ENCODE data around the gene NPTXR. TPM values are rescaled to one million over a fixed set of nuclear protein-coding genes. Genes with fewer than 3 reads are reported as not detected.
A peak's percentile ranks its signal among the peaks of the same experiment; 100 is the strongest.

NPTXR gene
- total RNA-seq, 4 donors from 2014 or later, result 7.5 to 12.3 (median 8.4) TPM

GRCh38 chr22:38866024-38866398 is 22.2 kb upstream of the NPTXR start:
- WGBS, 2 donors, result 78 to 84% methylated on average over 7 to 15 of the region's 15 CpGs
- no peak for DNase-seq (ENCODE audit: low spot score in 2 of 2)
- Histone ChIP-seq H3K4me3 (no peak overlapping the region), H3K4me1 (peaks cover 0 to 97% (median 56%) of the 10 kb centered on the region in 4 donors), H3K9me3 (no peaks in the 10 kb centered on the region), H3K27ac (peak overlapping the region in 2 of 4 donors; percentile 86 to 90), H3K36me3 (peaks cover 0 to 37% (median 15%) of the 10 kb centered on the region in 3 donors), H3K27me3 (no peaks in the 10 kb centered on the region)
- TF ChIP-seq CTCF (IDR thresholded peaks at IDR 0.05), result no peak
- no peak for TF ChIP-seq EP300 (IDR thresholded peaks at IDR 0.05)
- TF ChIP-seq POLR2A (IDR thresholded peaks at IDR 0.05), result no peak

GRCh38 chr22:38865201-38866023 is 21.6 kb upstream of the NPTXR start:
- H3K4me3 ChIP-seq, result no peak overlapping the region
- H3K36me3 ChIP-seq, result peaks cover 0 to 37% (median 15%) of the 10 kb centered on the region in 3 donors
- no peak for DNase-seq (ENCODE audit: low spot score in 2 of 2)
- no peaks in the 10 kb centered on the region for H3K9me3 ChIP-seq
- peak overlapping the region; percentile 41 to 90 (median 78) for H3K27ac ChIP-seq
- WGBS, 2 donors, result 72 to 76% methylated on average over 6 to 18 of the region's 20 CpGs
- TF ChIP-seq POLR2A (IDR thresholded peaks at IDR 0.05) (no peak), EP300 (IDR thresholded peaks at IDR 0.05) (no peak), CTCF (IDR thresholded peaks at IDR 0.05) (no peak)
- H3K4me1 ChIP-seq, result peaks cover 0 to 97% (median 50%) of the 10 kb centered on the region in 4 donors
- no peaks in the 10 kb centered on the region for H3K27me3 ChIP-seq

GRCh38 chr22:38864361-38865191 is 20.7 kb upstream of the NPTXR start:
- Histone ChIP-seq H3K4me3 (no peak overlapping the region), H3K4me1 (peaks cover 0 to 90% (median 42%) of the 10 kb centered on the region in 4 donors)

GRCh38 chr22:38863531-38864131 is 19.8 kb upstream of the NPTXR start:
- Histone ChIP-seq H3K27me3 (no peaks in the 10 kb centered on the region), H3K9me3 (no peaks in the 10 kb centered on the region), H3K27ac (peak overlapping the region in 2 of 4 donors; percentile 86 to 90), H3K36me3 (peaks cover 0 to 36% (median 15%) of the 10 kb centered on the region in 3 donors), H3K4me3 (no peak overlapping the region), H3K4me1 (peaks cover 0 to 80% (median 32%) of the 10 kb centered on the region in 4 donors)
- no peak for DNase-seq (ENCODE audit: low spot score in 2 of 2)
- TF ChIP-seq POLR2A (IDR thresholded peaks at IDR 0.05) (no peak), EP300 (IDR thresholded peaks at IDR 0.05) (no peak), CTCF (IDR thresholded peaks at IDR 0.05) (no peak)
- WGBS, 2 donors, result 76 to 81% methylated on average over 11 to 12 of the region's 12 CpGs

More at GRCh38 chr22:38864361-38865191, 20.7 kb upstream of the NPTXR start:
- no peaks in the 10 kb centered on the region for H3K27me3 ChIP-seq
- DNase-seq (ENCODE audit: low spot score in 2 of 2), result no peak
- peaks cover 0 to 37% (median 15%) of the 10 kb centered on the region in 3 donors for H3K36me3 ChIP-seq
- no peak for TF ChIP-seq CTCF (IDR thresholded peaks at IDR 0.05)
- no peak for TF ChIP-seq EP300 (IDR thresholded peaks at IDR 0.05)
- TF ChIP-seq POLR2A (IDR thresholded peaks at IDR 0.05), result no peak
- no peaks in the 10 kb centered on the region for H3K9me3 ChIP-seq
- H3K27ac ChIP-seq, result peak overlapping the region; percentile 41 to 90 (median 78)
- WGBS, 2 donors, result 23 to 24% methylated on average over 21 to 22 of the region's 24 CpGs
